ENCODE results near the gene TRPM8.

Gene TRPM8

GRCh38 chr2:233936089-233936488 lies 18.9 kb downstream of the TRPM8 start:
- no peak for TF ChIP-seq CTCF (IDR thresholded peaks at IDR 0.05; ENCODE audit: low read depth, low read length)

GRCh38 chr2:233938676-233939370 lies 21.6 kb downstream of the TRPM8 start:
- no peak for TF ChIP-seq CTCF (IDR thresholded peaks at IDR 0.05; ENCODE audit: low read depth, low read length)
- no peak overlapping the region for H3K4me3 ChIP-seq (ENCODE audit: low read depth, low read length)

More at GRCh38 chr2:233936089-233936488, 18.9 kb downstream of the TRPM8 start:
- no peak overlapping the region for H3K4me3 ChIP-seq (ENCODE audit: low read depth, low read length)

- TF ChIP-seq CTCF (IDR thresholded peaks at IDR 0.05; ENCODE audit: low read depth, low read length), result no peak
- no peak overlapping the region for H3K4me3 ChIP-seq (ENCODE audit: low read depth, low read length)
Observed at GRCh38 chr2:233940376-233941276, 23.5 kb downstream of the TRPM8 start.

- H3K4me3 ChIP-seq (ENCODE audit: low read depth, low read length), result no peak overlapping the region
- TF ChIP-seq CTCF (IDR thresholded peaks at IDR 0.05; ENCODE audit: low read depth, low read length), result no peak
Observed at GRCh38 chr2:233942731-233943130, 25.6 kb downstream of the TRPM8 start.

GRCh38 chr2:233944269-233944668 lies 27.1 kb downstream of the TRPM8 start:
- no peak for TF ChIP-seq CTCF (IDR thresholded peaks at IDR 0.05; ENCODE audit: low read depth, low read length)
- no peak overlapping the region for H3K4me3 ChIP-seq (ENCODE audit: low read depth, low read length)

- no peak overlapping the region for H3K4me3 ChIP-seq (ENCODE audit: low read depth, low read length)
Observed at GRCh38 chr2:233944722-233945121, 27.5 kb downstream of the TRPM8 start.

More at GRCh38 chr2:233944722-233945121, 27.5 kb downstream of the TRPM8 start:
- TF ChIP-seq CTCF (IDR thresholded peaks at IDR 0.05; ENCODE audit: low read depth, low read length), result no peak
